AG09319 (cell line): ENCODE results near the gene C2CD3.
"Not testable (repeated sequence)": the region's sequence is repeated elsewhere in the genome, so short reads cannot be mapped to it uniquely, and the experiment has no call there.

Experiments
- DNase-seq: peaks from one replicate; pipeline ENCODE4 v3.0.0-alpha.2; 2010; ENCODE audit warnings: low read depth; ENCODE audit errors: extremely low read depth
- CTCF ChIP-seq: IDR thresholded peaks from 2 replicates; pipeline ENCODE4 v1.5.1; 2011; ENCODE audit warnings: low read depth, mild to moderate bottlenecking, inconsistent platforms, low read length, moderate library complexity

The C2CD3 gene

DNA sequence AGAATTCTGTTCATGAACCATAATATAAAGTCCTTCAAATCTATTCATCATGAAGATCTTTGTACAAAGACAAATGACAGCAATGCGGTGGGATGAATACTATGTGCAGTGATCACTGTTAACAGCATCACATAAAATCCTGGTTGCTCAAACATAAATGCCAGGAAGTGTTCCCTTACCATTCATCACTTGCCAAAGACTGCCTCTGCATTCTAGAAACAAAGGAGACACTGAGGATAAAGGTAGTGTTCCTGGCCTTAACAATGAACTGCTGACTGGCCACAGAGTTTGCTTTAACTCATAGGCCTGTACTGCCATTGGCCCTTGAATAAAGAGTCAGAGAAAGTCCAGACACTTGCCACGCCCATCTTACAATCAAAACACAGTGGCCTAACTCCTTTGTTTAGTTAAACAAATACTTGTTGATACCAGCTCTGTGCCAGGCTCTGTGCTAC, 29.5 kb downstream of the C2CD3 start:
- no peak for TF ChIP-seq CTCF
- no peak for DNase-seq

DNA sequence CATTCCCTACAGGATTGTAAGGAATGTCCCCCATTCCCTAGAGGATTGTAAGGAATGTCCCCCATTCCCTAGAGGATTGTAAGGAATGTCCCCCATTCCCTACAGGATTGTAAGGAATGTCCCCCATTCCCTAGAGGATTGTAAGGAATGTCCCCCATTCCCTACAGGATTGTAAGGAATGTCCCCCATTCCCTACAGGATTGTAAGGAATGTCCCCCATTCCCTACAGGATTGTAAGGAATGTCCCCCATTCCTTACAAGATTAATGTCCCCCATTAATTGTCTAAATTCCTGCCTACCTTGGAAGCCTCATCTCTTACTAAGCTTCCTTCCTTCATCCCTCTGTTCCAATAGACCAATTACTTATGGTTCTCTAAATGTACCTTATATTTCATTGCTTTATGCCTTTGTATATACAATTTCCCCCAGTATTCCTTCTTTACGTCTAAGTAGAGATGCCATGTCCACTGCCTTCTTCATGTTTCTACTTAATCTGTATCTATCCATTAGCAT, 30.8 kb downstream of the C2CD3 start:
- DNase-seq = not testable (repeated sequence)

GRCh38 chr11:74139151-74139918, 31.5 kb downstream of the C2CD3 start:
- TF ChIP-seq CTCF = no peak
- no peak for DNase-seq

- TF ChIP-seq CTCF = no peak
- peak; percentile 80 for DNase-seq
These were observed 32.2 kb downstream of the C2CD3 start for GRCh38 chr11:74138572-74138971.

DNA sequence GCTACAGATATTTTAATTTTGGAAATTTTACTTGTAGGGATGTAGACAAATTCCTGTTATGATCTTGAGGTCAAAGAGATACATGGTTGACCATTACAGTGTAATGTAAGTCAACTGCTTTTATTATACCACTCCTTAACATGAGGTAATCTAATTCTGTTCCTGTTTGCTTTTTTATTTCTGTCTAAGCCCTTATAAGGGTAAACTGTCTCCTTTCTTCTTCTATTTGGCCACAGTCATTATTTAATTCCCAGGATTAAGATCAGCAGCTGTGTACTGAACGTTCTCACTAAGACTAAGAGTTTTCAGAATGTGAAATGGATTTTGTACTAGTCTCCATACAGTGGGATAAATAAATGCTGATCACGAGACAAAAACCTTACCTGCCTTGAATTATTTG, 32.8 kb downstream of the C2CD3 start:
- DNase-seq = no peak
- no peak for TF ChIP-seq CTCF

- no peak for TF ChIP-seq CTCF
- no peak for DNase-seq
These were observed 35.5 kb downstream of the C2CD3 start for GRCh38 chr11:74135127-74135840.

- TF ChIP-seq CTCF = no peak
- DNase-seq = no peak
These were observed 36.1 kb downstream of the C2CD3 start for GRCh38 chr11:74134661-74135060.
